K562 (cell line): ENCODE measurements around the gene HIPK2.

Experiments used
- ATF1 ChIP-seq, 2 experiments: fragments of 450-650 bp in 1 of 2; IDR thresholded peaks; 2 replicates each; pipeline ENCODE4 v1.6.1; 2016; ENCODE audit warnings: missing compliant biosample characterization in 1 of 2, missing genetic modification characterization in 1 of 2
- BRF2 ChIP-seq: IDR thresholded peaks from 3 replicates; pipeline ENCODE4 v1.6.1; 2011; ENCODE audit warnings: borderline replicate concordance, mild to moderate bottlenecking; ENCODE audit not compliant: insufficient read length, insufficient read depth
- CEBPB ChIP-seq: fragments of 450-650 bp; IDR thresholded peaks from 2 replicates; pipeline ENCODE4 v1.6.1; 2016; ENCODE audit warnings: missing genetic modification characterization, missing compliant biosample characterization
- CHD4 ChIP-seq: fragments of 200-600 bp; sonication (generic); IDR thresholded peaks from 3 replicates; pipeline ENCODE4 v1.6.1; 2012; ENCODE audit warnings: low read depth, mild to moderate bottlenecking, mixed read lengths, low read length, inconsistent platforms; ENCODE audit not compliant: insufficient read depth, insufficient replicate concordance, poor library complexity, severe bottlenecking
- MAX ChIP-seq: sonication (generic); formaldehyde crosslinking; IDR thresholded peaks from 2 replicates; pipeline ENCODE4 v1.9.0; 2022; ENCODE audit warnings: mild to moderate bottlenecking, missing genetic modification reagents
- SP1 ChIP-seq: sonication (generic); formaldehyde crosslinking; IDR thresholded peaks from 2 replicates; pipeline ENCODE4 v1.8.1; 2022; ENCODE audit warnings: mild to moderate bottlenecking, missing genetic modification reagents

GRCh38 chr7:139525239-139525638, 252.6 kb downstream of the HIPK2 start:
- TF ChIP-seq BRF2 (no peak), CHD4 (no peak), CEBPB (no peak), ATF1 (CRISPR knock-in tag; IDR thresholded peaks at IDR 0.05) (no peak), ATF1 (tag; IDR thresholded peaks at IDR 0.05) (no peak), MAX (no peak), SP1 (no peak)
